Measurements from ENCODE around the gene SLK.

GRCh38 chr10:104029521-104029860 is 62.6 kb downstream of the SLK start:
- TF ChIP-seq RFX5 (IDR thresholded peaks at IDR 0.05; ENCODE audit: low read length) (no peak), POLR2AphosphoS5 (IDR thresholded peaks at IDR 0.05; ENCODE audit: low read depth, low read length) (no peak), CTCF (IDR thresholded peaks at IDR 0.05) (no peak), GATA2 (CRISPR knock-in tag; IDR thresholded peaks at IDR 0.05) (no peak), USF2 (IDR thresholded peaks at IDR 0.05; ENCODE audit: borderline replicate concordance, low read depth, low read length) (no peak), RAD21 (IDR thresholded peaks at IDR 0.05; ENCODE audit: low read length) (no peak)
